HepG2 (cell line): Measurements from ENCODE around the gene TAGAP. TPM values are rescaled to one million over a fixed set of nuclear protein-coding genes. Genes with fewer than 3 reads are reported as not detected.

ENCODE experiments used
- ATAC-seq: fragments of 200-7000 bp; cut with Tn5 transposase; 3 replicates; pipeline ENCODE4 v1.9.1; 2020; ENCODE audit warnings: mild to moderate bottlenecking, moderate library complexity
- BruUV-seq: library from RNA; stranded (reverse); fragments of 400-500 nt; replicated peaks from 2 replicates; lab custom pipeline; 2021; lab: Mats Ljungman, UMichigan
- CTCF ChIA-PET: fragments of 300-600 bp; formaldehyde crosslinking; extraction: SDS; loops from one replicate; lab custom pipeline; 2021; ENCODE audit warnings: low total read pairs, inconsistent platforms, low intra/inter-chr PET ratio; lab: Yijun Ruan, JAX
- POLR2A ChIA-PET: fragments of 350-600 bp; sonication (Branson Sonifier 250); formaldehyde crosslinking; loops from one replicate; lab custom pipeline; 2020; ENCODE audit warnings: antibody characterized with exemption, inconsistent platforms; lab: Yijun Ruan, JAX
- DNase-seq: peaks from one replicate; pipeline ENCODE4 v3.0.0-alpha.2; 2015; ENCODE audit warnings: low spot score
- FAIRE-seq: peaks from 3 replicates; lab custom pipeline; 2011; peaks lifted over from hg19 to GRCh38; lab: Jason Lieb, UNC
- H2AFZ ChIP-seq: one replicate; pipeline ENCODE4 v1.6.1; 2011; ENCODE audit warnings: low read length, inconsistent platforms
- H3K27ac ChIP-seq: fragments of 300-600 bp; 3 replicates; pipeline ENCODE4 v1.8.0; 2011; ENCODE audit warnings: mixed run types, mild to moderate bottlenecking, mixed read lengths, low read length, inconsistent platforms; ENCODE audit not compliant: insufficient read depth; ENCODE audit errors: extremely low read length
- H3K27me3 ChIP-seq, 2 experiments: fragments of 200-600 bp in 1 of 2; 2 replicates in 1 of 2; 3 replicates in 1 of 2; pipeline versions ENCODE4 v1.6.0 to v1.8.0; 2011; ENCODE audit warnings: low read length in 2 of 2, mild to moderate bottlenecking in 2 of 2, moderate library complexity in 2 of 2, inconsistent platforms in 1 of 2; ENCODE audit not compliant: insufficient read depth in 2 of 2, control insufficient read depth in 1 of 2
- H3K36me3 ChIP-seq, 2 experiments: fragments of 200-600 bp in 1 of 2; replicated peaks in 1 of 2; 2 replicates in 1 of 2; 3 replicates in 1 of 2; pipeline versions ENCODE4 v1.5.1 to v1.8.0; 2011; ENCODE audit warnings: low read length in 2 of 2, inconsistent platforms in 1 of 2; ENCODE audit not compliant: insufficient read depth in 2 of 2, control insufficient read depth in 1 of 2
- H3K4me1 ChIP-seq: 2 replicates; pipeline ENCODE4 v1.5.1; 2012; ENCODE audit warnings: low read length, inconsistent platforms; ENCODE audit not compliant: insufficient read depth
- H3K4me2 ChIP-seq: 2 replicates; pipeline ENCODE4 v1.6.0; 2011; ENCODE audit warnings: low read depth, low read length, inconsistent platforms
- H3K4me3 ChIP-seq, 3 experiments: fragments of 200-600 bp in 1 of 3; sonication (generic), shearing (Covaris generic) in 1 of 3; replicated peaks in 1 of 3; 2 replicates each; pipeline ENCODE4 v1.5.1; 2011 to 2016; ENCODE audit warnings: low read length in 3 of 3, inconsistent platforms in 2 of 3, low read depth in 2 of 3, mild to moderate bottlenecking in 2 of 3, control low read depth in 1 of 3, mixed read lengths in 1 of 3; ENCODE audit not compliant: insufficient read depth in 1 of 3
- H3K79me2 ChIP-seq: one replicate; pipeline ENCODE4 v1.6.1; 2011; ENCODE audit warnings: low read length, inconsistent platforms; ENCODE audit not compliant: insufficient read depth
- H3K9ac ChIP-seq: 2 replicates; pipeline ENCODE4 v1.6.0; 2011; ENCODE audit warnings: mild to moderate bottlenecking, low read depth, low read length, inconsistent platforms; ENCODE audit not compliant: insufficient read depth
- H3K9me3 ChIP-seq: 2 replicates; pipeline ENCODE4 v1.5.1; 2012; ENCODE audit warnings: mild to moderate bottlenecking, low read length
- H4K20me1 ChIP-seq: 2 replicates; pipeline ENCODE4 v1.6.0; 2011; ENCODE audit warnings: inconsistent platforms, mild to moderate bottlenecking, low read length, moderate library complexity; ENCODE audit not compliant: insufficient read depth
- GATA4 ChIP-seq: sonication (generic); IDR thresholded peaks from 2 replicates; pipeline ENCODE4 v1.6.1; 2016; ENCODE audit warnings: antibody characterized with exemption, low read depth, borderline replicate concordance
- GRHL1 ChIP-seq: sonication (generic); formaldehyde crosslinking; conservative IDR thresholded peaks from 2 replicates; pipeline ENCODE4 v1.8.0; 2022; ENCODE audit warnings: missing genetic modification reagents
- SIX4 ChIP-seq: sonication (generic); formaldehyde crosslinking; IDR thresholded peaks from 2 replicates; pipeline ENCODE4 v1.4.0; 2020; ENCODE audit warnings: missing genetic modification reagents
- SNAPC5 ChIP-seq: sonication (generic); formaldehyde crosslinking; IDR thresholded peaks from 2 replicates; pipeline ENCODE4 v1.8.1; 2023; ENCODE audit warnings: mild to moderate bottlenecking, missing genetic modification reagents, borderline replicate concordance
- ZBTB38 ChIP-seq: sonication (generic); formaldehyde crosslinking; IDR thresholded peaks from 2 replicates; pipeline ENCODE4 v1.5.1; 2020; ENCODE audit warnings: mild to moderate bottlenecking, missing genetic modification reagents
- WGBS: methylation state at CpG from one replicate; pipeline ENCODE4 v1.1.6; 2017; ENCODE audit warnings: low lambda C conversion rate; 5-methylcytosine and 5-hydroxymethylcytosine counted together
- in situ Hi-C: cut with HindIII; loops from 2 replicates; pipeline ENCODE4 v1.10.0; 2017; ENCODE audit warnings: low pct_unique_long_range_greater_than_20kb; ENCODE audit not compliant: extremely low pct_ligation_motif_present
- intact Hi-C: fragments of 100-400 bp; cut with micrococcal nuclease; formaldehyde crosslinking; loops from one replicate; pipeline ENCODE4 v1.10.0; 2022; ENCODE audit not compliant: unreplicated experiment
- polyA plus RNA-seq, 8 experiments: library from polyadenylated mRNA; depleted of rRNA in 3 of 8; stranded (reverse) in 7 of 8; unstranded in 1 of 8; fragments of >200 nt; fragmentation: Illumina TruSeq in 4 of 8; extraction: Trizol in 4 of 8; gene quantifications; 2 replicates each; pipeline versions ENCODE4 v1.2.1 to v1.2.3, GENCODE V29; 2011 to 2016; ENCODE audit warnings: low read depth in 4 of 8, missing spikeins in 1 of 8, mixed read lengths in 1 of 8; ENCODE audit not compliant: insufficient read depth in 1 of 8
- total RNA-seq, 5 experiments: library from RNA; depleted of rRNA; stranded (reverse); fragments of >200 nt; fragmentation: Illumina TruSeq; extraction: Trizol; gene quantifications; 2 replicates each; pipeline ENCODE4 v1.2.3, GENCODE V29; 2016; ENCODE audit warnings: low read depth in 1 of 5

The TAGAP gene
- total and polyA plus RNA-seq, 2 of the 13 experiments (the other 11 are each of a cell fraction or from before 2014, with no cell fraction given) = not detected

- POLR2A ChIA-PET = no interaction called here
- CTCF ChIA-PET = no interaction called here
These were observed 12.9 kb downstream of the TAGAP start for GRCh38 chr6:159031846-159032245.

GRCh38 chr6:159030168-159030567, 14.6 kb downstream of the TAGAP start:
- Histone ChIP-seq H3K79me2 (no peaks in the 10 kb centered on the region), H3K27ac (no peak overlapping the region), H3K4me3 (no peak overlapping the region), H4K20me1 (no peaks in the 10 kb centered on the region), H3K4me1 (peaks cover 8% of the 10 kb centered on the region), H3K27me3 (peaks cover 0 to 15% of the 10 kb centered on the region in 2 experiments; a peak in 2 of 5 replicates), H3K9me3 (peaks cover 9% of the 10 kb centered on the region; the same call in 1 of the 2 replicates), H2AFZ (no peak overlapping the region), H3K4me2 (no peak overlapping the region), H3K9ac (no peak overlapping the region), H3K36me3 (no peaks in the 10 kb centered on the region)
- no peak for TF ChIP-seq SNAPC5
- no peak for TF ChIP-seq GATA4
- intact Hi-C loops = no loop called here
- DNase-seq = no peak
- no TSS peak for BruUV-seq
- no peak for ATAC-seq
- POLR2A ChIA-PET = no interaction called here
- CTCF ChIA-PET = no interaction called here
- in situ Hi-C loops = no loop called here
- no peak for FAIRE-seq
- WGBS = 2% methylated on average over 2 of the region's 2 CpGs

More at GRCh38 chr6:159031846-159032245, 12.9 kb downstream of the TAGAP start:
- no peak overlapping the region for H3K4me2 ChIP-seq
- intact Hi-C loops = no loop called here
- H3K4me3 ChIP-seq = no peak overlapping the region
- H3K9me3 ChIP-seq = no peaks in the 10 kb centered on the region
- no peaks in the 10 kb centered on the region for H4K20me1 ChIP-seq
- peaks cover 0 to 23% of the 10 kb centered on the region in 2 experiments; a peak in 2 of 5 replicates for H3K27me3 ChIP-seq
- BruUV-seq = no TSS peak
- no peak overlapping the region for H2AFZ ChIP-seq
- H3K27ac ChIP-seq = no peak overlapping the region
- no peak overlapping the region for H3K9ac ChIP-seq
- no peaks in the 10 kb centered on the region for H3K36me3 ChIP-seq
- H3K4me1 ChIP-seq = peaks cover 8% of the 10 kb centered on the region
- in situ Hi-C loops = no loop called here
- TF ChIP-seq SIX4 = no peak
- TF ChIP-seq GRHL1 = no peak
- no peak for TF ChIP-seq ZBTB38 (CRISPR knock-in tag)
- ATAC-seq (no peak), FAIRE-seq (no peak), DNase-seq (no peak)
- 27% methylated on average over 5 of the region's 5 CpGs for WGBS
- H3K79me2 ChIP-seq = no peaks in the 10 kb centered on the region
